ENCODE data around the gene MYO9B.

MYO9B gene

DNA sequence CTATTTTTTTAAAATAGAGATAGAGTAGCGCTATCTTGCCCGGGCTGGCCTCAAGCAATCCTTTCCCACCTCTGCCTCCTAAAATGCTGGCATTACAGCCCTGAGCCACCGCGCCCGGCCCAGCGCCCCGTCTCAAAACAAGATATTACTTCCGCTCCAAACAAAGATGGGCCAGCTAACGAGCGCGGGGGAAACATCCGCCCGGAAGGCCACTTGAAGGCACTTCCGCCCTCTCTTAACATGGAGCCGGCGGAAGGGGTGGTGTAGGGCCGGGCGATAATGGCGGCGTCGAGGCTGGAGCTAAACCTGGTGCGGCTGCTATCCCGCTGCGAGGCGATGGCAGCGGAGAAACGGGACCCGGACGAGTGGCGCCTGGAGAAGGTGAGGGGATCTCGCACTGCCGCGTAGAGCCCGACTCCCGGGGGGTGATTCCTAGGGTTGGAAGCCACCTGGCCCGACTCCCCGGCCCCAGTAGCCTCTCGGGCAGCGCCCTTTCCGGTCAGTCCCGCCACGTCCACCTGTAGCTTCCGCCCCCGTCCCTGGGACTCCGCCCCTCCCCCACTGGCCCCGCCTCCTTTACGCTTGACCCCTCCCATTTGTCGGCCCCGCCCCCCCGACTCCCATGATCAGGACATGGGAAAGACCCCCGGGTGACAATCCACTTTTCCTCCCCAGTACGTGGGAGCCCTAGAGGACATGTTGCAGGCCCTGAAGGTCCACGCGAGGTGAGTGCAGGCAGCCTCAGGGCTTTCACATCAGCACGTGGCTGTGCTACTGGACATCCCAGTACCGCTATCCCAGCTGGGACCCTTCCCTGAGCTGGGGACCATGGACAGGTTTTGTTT lies 139.8 kb downstream of the MYO9B start, which contains the start of gene USE1:
TSS of gene USE1 (plus strand) at position 231 of the 845 bp plus-strand sequence. CDS start at position 280, 49 bp downstream.
- DNase-seq (ENCODE audit: low read depth), result peak; percentile 82

DNA sequence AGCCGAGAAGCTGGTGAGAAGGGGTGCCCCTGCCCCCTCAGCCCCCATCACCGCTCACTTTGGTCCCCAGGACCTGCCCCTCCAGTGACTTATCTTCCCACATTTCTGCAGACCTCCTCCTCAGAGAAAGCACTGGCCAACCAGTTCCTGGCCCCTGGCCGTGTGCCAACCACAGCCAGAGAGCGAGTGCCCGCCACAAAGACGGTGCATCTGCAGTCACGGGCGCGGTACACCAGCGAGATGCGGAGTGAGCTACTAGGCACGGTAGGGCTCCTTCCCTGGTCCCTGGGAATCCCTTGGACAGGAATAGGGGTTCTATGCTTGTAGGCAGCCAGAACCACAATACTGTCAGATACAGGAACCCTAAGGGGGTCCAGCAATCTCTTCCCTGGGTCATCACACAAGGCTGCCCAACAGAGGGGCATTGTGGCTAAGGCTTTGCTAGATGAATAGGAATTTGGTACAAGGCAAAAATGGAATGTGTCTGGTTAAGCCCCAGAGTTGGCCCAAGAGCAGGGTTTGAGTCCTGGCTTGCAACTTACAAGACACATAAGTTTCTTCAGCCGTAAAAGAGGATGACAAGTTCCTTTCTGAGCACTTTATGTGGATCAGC lies 140.6 kb downstream of the MYO9B start:
- DNase-seq (ENCODE audit: low read depth), result no peak

DNA sequence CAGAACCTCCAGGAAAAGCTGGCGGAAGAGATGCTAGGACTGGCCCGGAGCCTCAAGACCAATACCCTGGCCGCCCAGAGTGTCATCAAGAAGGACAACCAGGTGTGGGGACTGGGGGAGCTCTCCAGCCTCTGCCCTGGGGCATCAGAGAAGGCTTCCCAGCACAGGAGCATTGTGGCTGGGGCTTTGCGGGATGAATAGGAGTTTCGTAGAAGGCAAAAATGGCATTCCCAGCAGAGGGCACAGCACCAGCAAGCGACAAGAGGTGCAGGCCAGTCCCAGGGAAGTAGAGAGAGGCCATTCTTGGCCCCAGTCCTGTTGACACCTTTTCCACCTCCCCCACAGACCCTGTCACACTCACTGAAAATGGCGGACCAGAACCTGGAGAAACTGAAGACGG lies 143.7 kb downstream of the MYO9B start:
- no peak for DNase-seq (ENCODE audit: low read depth)

DNA sequence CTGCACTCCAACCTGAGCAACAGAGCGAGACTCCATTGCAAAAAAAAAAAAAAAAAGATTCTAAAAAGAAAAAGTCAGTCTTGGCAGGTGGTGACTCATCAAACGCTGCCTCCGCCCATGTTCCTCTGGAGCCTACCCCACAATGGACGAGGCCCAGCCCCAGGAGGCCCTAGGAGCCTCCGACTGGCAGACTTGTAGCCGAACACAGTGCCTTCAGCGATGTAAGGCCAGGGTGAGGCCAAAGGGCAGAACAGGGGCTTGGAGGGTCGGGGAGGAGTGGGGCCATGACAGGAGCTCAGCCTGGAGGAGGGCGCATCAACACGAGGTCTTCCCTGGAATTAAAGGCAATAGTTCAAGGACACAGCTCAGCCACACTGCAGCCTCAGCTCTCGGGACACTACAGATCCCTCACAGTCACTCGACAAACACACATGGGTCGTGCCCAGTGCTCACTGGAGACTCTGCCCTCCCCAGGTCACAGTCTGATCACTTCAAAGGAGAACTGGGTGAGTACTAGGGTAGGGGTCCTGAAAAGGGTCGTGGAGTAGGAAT lies 144.7 kb downstream of the MYO9B start:
- DNase-seq (ENCODE audit: low read depth), result no peak

DNA sequence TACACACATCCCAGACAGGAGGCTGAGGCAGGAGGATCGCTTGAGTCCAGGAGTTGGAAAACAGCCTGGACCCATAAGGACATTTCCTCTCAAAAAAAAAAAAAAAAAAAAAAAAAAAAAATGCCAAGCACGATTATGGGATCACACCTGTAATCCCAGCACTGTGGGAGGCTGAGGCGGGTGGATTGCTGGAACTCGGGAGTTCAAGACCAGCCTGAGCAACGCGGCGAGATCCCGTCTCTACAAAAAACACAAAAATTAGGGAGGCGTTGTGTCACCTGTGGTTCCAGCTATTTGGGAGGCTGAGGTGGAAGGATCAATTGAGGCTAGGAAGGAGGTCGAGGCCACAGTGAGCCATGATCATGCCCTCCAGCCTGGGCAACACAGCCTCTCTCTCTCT lies 149.5 kb downstream of the MYO9B start:
- DNase-seq (ENCODE audit: low read depth), result no peak

DNA sequence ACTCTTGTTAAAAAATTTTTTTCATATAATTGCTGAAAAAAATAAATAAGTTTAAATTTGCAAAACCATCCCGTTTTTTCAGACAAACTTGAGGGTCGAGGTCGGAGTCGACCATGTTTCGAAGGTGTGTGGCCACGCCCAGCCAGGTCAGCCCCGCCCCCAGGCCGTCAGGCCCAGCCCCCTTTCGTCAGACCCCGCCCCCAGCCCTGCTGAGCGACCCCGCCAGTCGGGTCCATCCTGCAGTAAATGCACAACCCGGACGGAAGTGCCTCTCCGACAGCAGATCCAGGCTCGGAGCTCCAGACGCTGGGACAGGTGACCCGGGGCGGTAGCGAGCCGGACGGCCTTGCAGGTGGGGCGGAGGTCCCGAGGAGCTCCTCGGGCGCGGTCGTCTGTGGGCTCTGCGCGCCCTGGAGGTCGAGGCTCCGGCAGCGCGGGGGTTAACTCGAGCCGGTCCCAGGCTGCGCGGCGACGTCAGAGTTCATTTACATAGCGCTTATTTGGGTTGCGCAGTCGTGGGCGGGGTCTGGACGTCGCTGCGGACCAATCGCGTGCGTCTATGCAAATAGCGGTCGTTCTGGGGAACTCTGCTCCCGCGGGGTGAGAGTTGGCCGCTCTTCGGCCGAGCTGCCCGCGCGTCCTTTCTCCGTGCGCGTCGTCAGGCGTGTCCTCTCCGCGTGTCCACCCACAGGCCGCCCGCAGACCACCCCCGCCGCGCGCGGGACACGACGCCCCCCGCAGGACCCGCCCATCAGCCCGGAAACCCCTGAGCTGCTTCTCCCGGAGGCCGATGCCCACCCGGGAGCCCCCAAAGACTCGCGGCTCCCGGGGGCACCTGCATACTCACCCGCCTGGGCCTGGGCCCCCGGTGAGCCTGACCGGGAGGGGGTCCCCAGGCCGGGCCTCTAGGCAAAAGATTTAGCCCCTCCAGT lies 150.7 kb downstream of the MYO9B start, which contains the start of gene OCEL1:
TSS of gene OCEL1 (plus strand) at position 225 of the 932 bp plus-strand sequence. CDS start at position 247, 22 bp downstream.
- peak; percentile 94 for DNase-seq (ENCODE audit: low read depth)

DNA sequence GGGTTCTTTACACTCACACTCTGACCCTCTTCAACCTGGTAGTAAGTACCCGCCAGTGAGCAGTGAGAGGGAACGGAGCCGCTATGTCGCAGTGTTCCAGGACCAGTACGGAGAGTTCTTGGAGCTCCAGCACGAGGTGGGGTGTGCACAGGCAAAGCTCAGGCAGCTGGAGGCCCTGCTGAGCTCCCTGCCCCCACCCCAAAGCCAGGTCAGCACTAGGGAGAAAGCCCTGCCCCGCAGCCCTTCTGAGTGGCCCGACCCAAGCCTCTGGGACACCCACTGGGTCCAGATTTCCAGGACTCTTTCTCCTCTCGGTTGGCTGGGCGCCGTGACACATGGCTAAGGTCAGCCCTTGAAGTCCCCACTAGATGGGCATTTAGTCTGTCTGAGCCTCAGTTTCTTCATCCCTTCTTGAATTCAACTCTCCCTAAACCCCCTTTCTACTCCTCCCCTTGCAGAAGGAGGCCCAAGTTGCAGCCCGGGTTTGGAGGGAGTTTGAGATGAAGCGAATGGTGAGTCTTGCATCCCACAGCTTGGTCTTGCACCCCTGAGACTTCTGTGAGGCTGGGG lies 152.3 kb downstream of the MYO9B start:
- DNase-seq (ENCODE audit: low read depth), result no peak

DNA sequence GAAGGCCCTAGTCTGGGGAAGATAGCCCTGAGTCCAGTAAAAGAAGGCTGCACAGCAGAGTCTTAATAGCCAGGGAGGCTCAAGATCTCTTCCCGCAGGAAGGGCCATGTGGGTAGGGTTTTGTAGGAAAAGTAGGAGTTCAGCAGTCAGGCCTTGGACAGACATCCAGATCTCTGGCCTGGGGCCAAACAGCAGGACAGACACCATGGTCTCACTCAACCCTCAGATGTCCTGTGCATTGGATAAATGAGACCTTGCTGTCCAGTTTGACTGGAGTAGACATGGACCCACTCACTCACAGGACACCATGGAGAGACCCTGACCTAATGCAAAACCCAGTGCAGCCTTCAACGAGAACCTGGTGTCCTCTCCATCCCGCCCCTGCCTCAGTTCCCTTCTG lies 154.3 kb downstream of the MYO9B start:
- no peak for DNase-seq (ENCODE audit: low read depth)

DNA sequence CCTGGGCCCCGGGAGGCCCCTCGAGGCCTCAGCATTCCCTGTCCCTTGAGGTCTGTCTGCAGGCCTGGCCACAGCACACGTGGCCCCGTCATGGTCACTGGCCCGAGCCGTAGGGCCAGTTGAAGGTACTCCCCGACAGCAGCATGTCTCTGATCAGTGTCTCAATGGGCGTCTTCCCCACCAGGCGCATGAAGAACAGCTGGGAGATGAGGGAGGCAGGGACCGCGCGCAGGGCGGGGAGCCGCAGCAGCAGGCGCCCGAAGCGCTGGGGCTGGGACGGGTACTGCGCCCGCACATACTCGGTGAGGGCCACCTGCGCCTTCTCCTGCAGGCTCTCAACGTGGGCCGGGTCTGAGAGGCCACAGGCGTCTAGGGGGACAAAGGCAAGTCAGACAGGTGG lies 156.7 kb downstream of the MYO9B start:
- no peak for DNase-seq (ENCODE audit: low read depth)

DNA sequence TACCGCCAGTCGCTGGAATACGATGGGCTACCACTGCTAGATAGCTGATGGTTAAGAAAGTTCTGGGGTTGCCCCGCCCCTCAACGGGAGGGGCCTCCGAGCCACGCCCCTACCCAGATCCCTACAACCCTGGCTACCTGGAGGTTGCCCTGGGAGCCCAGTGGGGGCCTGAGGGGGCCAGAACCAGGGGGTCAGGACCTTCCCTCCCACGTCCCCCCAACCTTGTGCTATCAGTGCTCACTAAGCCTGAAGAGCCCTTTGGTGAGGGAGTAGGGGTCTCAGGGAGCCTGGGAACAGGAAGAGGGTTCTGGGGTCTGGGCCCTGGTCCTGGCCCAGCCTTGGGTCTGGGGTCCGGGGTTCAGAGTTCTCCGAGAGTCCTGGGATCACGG lies 159.3 kb downstream of the MYO9B start:
- DNase-seq (ENCODE audit: low read depth), result peak; percentile 34

DNA sequence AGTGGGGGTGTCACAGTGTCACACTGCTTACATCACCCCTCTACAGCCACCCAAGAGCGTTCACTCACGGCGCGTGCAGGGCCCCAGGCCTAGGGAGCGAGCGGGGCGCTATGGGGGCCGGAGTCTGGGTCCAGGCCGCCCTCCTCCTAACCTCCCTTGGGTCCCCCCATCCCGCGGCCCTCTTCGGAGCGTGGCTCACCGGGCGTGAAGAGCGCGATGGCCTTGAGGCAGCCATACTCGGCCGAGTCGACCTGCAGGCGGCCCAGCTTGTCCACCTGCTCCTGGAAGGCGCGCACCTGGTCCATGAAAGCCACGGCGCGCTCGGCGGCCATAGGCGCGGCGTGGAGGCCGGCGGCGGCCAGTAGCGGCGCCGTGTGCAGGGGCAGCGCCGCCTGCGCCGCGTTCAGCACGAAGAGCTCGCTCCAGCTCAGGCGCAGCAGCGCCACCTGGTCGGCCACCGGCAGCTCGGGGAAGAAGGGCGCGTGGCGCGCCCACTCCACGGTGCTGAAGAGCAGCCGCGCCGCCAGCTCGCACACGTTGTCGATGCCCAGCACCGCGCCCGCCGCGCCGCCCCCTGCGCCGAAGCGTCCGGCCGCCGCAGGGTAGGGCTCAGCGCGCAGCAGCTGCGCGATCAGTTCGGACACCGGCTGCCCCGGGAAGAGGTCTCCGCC lies 159.9 kb downstream of the MYO9B start:
- peak; percentile 52 for DNase-seq (ENCODE audit: low read depth)

DNA sequence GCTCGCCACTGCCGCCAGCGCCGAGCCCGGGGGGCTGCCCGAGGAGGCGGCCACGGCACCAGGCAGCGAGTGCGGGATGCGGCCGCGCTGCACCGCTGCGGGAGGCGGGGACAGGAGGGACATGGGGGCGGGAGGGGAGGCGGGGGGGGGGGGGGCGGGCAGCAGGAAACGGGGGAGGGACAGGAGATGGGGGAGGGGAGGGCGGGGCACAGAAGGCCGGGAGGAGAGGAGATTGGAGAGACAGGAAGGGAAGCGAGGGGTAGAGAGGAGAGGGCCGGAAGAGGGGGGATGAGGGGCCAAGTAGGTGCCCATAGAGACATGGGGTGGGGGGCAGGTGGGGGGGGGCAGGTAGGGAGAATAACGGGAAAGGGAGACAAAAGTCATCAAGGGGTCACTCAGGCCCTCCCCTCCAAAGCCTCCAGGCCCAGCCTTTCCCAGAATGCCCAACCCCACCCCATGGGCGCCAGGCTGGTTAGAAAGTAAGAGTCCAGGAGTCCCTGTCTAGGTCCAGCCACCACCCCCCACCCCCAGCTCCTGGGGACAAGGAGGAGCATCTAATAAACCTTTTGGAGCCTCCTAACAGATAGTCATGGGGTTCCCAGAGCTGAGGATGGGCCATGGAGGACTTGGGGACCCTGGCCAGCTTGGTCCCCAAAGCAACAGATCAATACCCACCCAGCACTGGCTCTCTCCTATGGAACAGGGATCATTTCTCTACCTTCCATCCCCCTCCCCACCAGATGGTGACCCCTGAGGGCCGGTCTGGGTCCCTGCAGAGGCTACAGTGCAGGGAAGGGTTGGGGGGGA lies 160.6 kb downstream of the MYO9B start:
- no peak for DNase-seq (ENCODE audit: low read depth)

DNA sequence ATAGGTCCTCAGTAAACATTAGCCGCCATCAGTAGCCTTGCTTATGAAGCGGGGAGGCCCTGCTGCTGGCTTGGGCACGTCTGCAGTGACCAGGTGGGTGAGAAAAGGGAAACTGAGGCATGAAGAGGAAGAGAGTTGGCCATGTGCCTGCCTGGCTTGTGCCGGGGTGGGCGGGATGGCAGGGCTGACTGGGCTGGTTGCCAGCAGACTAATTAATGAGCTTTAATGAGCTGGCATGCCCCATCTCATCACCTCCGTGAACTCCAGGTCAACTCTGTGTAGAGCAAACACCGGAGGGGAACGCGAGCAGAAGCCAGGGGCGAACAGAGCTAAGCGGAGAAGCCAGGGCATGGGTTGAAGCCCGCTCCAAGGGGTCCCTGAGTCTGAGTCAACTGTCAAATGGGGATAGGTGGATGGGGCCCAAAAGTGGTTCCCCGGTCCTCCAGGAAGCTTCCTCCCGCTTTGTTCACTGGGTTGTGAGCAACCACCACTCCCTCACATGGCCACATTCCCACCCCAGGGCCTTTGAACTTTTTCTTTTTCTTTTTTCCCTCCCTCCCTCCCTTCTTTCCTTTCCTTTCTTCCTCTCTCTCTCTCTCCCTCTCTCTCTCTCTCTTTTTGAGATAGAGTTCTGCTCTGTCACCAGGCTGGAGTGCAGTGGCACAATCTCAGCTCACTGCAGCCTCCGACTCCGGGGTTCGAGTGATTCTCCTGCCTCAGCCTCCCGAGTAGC lies 161.4 kb downstream of the MYO9B start:
- DNase-seq (ENCODE audit: low read depth), result no peak

DNA sequence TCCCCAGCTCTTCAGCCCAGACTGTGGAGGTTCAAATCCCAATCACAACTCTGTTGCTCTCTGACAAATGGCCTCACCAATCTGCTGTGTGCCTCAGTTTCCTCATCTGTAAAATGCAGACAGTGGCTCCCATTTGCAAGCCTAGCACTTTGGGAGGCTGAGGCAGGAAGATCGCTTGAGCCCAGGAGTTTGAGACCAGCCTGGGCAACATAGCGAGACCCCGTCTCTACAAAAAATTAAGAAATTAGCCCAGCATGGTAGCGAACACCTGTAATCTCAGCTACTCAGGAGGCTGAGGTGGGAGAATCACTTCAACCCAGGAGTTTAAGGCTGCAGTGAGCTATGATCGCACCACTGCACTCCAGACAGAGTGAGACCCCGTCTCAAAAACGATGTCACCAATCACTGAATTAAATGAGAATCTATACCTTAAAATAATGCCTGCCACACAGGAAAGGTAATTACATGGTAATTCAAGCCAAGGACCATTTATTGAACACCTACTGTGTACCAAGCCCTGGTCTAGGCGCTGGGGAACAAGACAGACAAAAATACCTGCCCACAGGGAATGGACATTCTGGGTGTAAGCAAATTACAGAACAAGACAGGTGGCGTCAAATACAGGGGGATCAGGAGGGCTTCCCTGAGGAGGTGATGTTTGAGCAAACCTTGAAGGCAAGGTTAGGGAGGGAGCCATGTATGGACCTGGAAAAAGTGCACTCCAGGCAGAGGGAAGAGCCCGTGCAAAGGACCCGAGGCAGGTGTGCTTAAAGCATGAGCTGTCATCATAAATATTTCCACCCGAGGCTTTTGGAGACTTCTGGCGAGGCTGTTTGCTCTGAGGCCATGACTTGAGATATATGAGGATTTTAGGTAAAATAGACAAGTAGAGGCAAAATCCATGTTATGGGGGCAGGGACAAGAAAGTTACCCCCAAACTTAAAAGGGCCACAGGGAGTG lies 162.4 kb downstream of the MYO9B start:
- no peak for DNase-seq (ENCODE audit: low read depth)

DNA sequence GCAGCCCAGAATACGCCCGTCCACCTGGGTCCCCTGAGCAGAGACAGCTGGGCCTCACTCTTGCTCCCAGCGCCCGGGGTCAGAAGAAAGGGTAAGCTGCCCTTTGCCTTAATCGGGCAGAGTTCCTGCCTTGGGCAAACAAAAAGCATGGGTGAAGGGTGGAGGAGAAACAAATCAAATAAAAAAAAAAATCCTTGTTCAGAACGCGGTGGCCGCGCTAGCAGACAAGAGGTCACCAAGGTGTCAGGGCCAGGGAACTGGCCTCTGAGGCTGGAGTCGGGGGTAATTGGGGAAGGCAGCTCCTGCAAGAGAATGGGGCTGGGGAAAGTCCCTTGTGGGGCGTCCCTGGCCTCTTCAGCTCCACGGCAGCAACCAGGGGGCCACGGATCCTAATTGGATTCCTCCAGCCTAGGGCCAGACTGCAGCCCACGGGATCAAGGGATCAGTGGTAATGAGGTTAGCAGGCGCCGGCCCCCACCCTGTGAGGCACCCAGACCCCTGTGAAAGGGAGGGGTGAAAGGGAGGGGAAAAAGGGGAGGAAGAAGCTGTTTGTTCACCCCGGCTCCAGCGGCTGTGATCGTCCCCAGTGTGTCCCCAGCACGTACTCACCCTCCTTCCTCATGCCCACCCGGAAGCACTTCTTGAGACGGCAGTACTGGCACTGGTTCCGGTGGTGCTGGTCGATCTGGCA lies 164.6 kb downstream of the MYO9B start:
- no peak for DNase-seq (ENCODE audit: low read depth)

DNA sequence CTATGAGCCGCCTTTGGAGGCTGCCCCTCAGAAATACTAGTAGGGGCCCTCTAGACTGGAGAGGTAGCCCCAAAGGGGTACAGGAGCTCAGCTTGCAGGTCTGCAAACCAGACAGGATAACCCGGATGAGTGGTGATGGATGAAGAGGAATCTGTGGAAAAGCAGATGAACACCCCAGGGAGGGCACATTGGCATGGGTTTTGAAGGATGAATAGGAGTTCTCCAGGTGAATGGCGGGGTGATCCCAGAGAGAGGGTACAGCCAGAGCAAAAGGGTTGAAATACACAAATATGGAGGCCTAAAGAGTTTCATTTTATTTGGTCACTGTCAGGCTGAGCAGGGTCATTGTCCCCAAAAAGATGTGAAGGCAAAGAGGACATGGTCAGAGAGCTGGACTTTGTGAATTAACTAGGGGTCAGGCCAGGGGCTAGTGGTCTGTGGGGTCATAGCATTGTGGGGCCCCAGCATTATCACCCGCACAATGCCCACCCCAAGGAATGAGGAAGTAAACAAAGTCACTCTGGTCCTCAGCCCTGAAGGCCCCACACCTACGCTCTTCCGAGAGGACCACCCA lies 165.3 kb downstream of the MYO9B start:
- DNase-seq (ENCODE audit: low read depth), result no peak

DNA sequence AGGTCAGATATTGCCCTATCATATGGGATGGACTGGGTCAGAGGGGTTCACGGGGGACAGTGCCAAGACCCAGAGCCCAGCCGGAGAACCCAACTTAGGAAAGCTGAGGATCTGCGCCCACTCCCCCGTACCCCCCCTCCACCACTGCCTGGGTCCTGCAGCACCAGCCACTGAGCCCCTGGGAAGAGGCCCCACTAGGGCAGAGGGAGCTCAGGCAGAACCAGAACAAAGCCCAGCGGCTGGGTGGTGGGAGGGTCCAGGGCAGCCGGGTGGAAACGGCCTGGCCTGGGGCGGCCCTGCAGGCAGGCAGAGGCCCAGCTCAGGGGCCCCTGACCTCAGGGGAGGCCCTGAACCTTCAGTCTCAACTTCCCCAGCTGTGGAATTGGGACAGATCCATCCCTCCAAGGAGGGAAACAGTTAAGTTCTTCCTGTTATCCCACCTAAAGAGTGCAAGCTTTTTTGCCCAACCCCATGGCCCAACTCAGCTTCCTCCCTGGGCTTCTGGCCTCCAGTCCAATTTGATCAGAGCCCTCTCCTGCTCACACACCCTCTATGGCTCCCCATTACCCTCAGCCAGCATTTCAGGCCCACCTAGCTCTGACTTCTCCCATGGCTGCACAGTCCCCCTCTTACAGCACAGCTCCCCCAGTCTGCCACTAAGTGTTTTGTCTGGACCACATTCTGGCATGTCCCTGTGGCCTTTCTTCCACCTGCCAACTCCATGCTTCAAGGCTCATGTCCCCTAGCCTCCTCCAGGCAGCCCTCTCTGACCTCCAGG lies 167.0 kb downstream of the MYO9B start:
- no peak for DNase-seq (ENCODE audit: low read depth)

Measured in activated gamma-delta T cell treated with anti-CD3 and anti-CD28 coated beads, Interleukin-2, amount 50 U/mL, for 16 hours (primary cell).